GM15510 (cell line): ENCODE results near the gene RABEPK.

ENCODE experiments used
- POLR2A ChIP-seq: IDR thresholded peaks from 3 replicates; pipeline ENCODE4 v1.6.1; 2011; ENCODE audit warnings: borderline replicate concordance; ENCODE audit not compliant: insufficient read length; ENCODE audit errors: extremely low read depth

Gene RABEPK

DNA sequence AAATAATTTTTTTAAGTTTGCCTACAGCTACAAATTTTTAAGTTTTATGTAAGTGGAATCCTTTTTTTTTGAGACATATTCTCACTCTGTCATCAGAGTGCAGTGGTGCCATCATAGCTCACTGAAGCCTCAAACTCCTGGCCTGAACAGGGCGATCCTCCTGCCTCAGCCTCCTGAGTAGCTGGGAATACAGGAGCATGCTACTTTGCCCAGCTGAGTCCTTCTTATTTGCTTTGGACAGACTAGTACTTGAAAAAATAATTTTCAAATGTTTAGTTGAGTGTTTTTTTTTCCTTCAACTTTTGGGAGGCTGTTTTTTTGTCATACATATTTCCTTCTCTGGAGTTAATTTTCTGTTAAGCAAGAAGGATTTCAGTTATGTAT lies 68.7 kb downstream of the RABEPK start:
- TF ChIP-seq POLR2A = no peak

DNA sequence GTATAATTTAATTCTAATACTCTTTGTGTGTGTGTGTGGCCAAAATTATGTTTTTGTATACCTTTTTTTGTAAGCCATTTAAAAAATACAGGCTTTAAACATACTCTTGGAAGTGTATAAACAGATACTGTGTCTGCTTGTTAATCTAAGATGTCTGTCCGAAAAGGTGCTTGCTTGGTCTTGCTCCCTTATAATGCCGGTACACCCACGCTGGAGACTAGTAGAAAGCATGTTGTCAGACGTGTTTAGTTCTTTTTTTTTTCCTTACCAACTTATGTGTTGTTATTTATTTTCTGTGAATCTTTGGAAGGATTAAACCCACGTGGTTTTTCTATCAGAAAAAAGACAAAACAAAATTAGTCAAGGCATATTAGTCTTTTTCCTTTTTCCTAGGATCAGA lies 70.7 kb downstream of the RABEPK start:
- no peak for TF ChIP-seq POLR2A

DNA sequence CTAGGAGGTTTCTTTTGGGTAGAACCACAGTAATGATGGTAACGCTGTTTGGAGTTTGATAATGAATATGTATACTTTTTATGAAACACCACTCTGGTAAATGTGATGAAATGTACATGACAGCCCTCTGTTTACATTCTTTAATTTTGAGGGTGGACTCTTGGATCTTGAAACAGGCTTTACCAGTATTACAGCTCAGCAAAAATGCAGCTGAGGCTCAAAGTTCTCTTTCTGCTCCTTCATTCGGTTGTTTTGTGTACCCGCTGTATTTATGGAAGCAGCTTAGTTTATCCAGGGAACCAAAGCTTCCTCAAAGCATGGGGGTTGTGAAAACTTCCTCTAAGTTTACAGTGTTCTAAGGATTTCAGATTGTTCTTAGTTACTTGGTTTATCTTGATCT lies 72.4 kb downstream of the RABEPK start:
- no peak for TF ChIP-seq POLR2A

DNA sequence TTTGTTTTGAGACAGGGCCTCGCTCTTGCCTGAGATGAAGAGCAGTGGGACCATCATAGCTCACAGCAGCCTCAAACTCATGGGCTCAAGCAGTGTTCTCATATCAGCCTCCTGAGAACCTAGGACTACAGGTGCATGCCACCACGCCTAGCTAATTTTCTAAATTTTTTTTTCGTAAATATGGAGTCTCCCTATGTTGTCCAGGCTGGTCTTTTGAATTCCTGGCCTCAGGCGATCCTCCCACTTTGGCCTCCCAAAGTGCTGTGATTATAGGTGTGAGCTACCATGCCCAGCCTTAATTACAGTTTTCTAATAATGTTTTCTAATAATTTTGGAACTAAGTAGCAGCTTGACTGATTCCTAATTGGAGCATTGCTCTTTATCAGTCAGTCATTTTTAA lies 76.4 kb downstream of the RABEPK start:
- no peak for TF ChIP-seq POLR2A

DNA sequence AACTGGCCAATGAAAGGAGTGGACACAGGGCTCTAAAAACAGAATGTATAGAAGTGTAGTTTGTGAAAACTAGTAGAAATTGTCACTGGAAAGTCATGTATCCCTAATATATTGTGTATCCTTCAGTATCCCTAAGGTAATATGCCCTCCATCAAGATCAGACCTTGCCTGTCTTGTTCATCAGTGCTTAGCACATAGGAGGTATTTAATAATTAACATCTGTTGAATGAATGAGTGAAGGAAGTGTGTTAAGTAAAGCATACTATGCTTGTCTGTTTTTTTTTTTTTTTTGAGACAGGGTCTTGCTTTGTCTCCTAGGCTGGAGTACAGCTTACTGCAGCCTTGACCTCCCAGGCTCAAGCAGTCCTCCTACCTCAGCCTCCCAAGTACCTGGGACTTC lies 77.1 kb downstream of the RABEPK start:
- TF ChIP-seq POLR2A = no peak

DNA sequence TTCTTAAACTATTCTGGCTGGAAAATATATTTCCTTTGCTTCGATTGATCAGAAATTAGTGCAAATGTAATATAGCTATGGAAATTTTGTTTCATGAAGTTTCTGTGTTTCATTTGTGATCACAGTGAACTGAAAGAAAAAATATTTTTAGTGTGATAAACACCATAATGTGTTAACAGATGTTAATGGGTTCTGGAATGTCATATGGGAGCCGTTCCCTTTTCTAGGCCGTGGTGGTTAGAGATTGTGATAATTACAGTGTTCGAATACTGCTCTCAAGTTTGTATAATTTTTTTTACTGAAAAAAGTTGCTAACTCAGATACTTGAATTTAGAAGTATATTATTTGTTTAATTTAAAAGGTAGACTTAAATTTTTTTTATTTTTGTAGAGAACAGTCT lies 80.6 kb downstream of the RABEPK start:
- TF ChIP-seq POLR2A = no peak
